Activated CD4-positive, CD25-positive, alpha-beta regulatory T cell treated with anti-CD3 and anti-CD28 coated beads, Interleukin-2, amount 50 U/mL, for 24 hours (primary cell): ENCODE measurements around the gene JAKMIP1.

Experiments used
- ATAC-seq, 2 donors: fragments of 150-1000 bp; cut with Tn5 transposase; one replicate each; pipeline ENCODE4 v1.10.0; 2021; ENCODE audit warnings: mild to moderate bottlenecking in 1 of 2, moderate library complexity in 1 of 2

The JAKMIP1 gene

GRCh38 chr4:6200011-6200921, at the start of gene JAKMIP1:
TSS of gene JAKMIP1 (minus strand) at chr4:6200549. CDS start at chr4:6112850, 87,699 bp downstream.
- peak; percentile 57 to 61 for ATAC-seq

- no peak for ATAC-seq
Measured at GRCh38 chr4:6248394-6248793, 48.0 kb upstream of the JAKMIP1 start.

- ATAC-seq: no peak
Measured at GRCh38 chr4:6246170-6246634, 45.9 kb upstream of the JAKMIP1 start.

- ATAC-seq: no peak
Measured at GRCh38 chr4:6245246-6246169, 45.2 kb upstream of the JAKMIP1 start.

- no peak for ATAC-seq
Measured at GRCh38 chr4:6242271-6243029, 42.1 kb upstream of the JAKMIP1 start.

- no peak for ATAC-seq
Measured at GRCh38 chr4:6241062-6241845, 40.9 kb upstream of the JAKMIP1 start.

GRCh38 chr4:6239968-6240367, 39.6 kb upstream of the JAKMIP1 start:
- ATAC-seq: no peak

- ATAC-seq: no peak
Measured at GRCh38 chr4:6239486-6239885, 39.1 kb upstream of the JAKMIP1 start.

- no peak for ATAC-seq
Measured at GRCh38 chr4:6236816-6237390, 36.6 kb upstream of the JAKMIP1 start.

- ATAC-seq: no peak
Measured at GRCh38 chr4:6235901-6236640, 35.7 kb upstream of the JAKMIP1 start.

GRCh38 chr4:6235012-6235411, 34.7 kb upstream of the JAKMIP1 start:
- ATAC-seq: no peak

GRCh38 chr4:6233929-6234328, 33.6 kb upstream of the JAKMIP1 start:
- no peak for ATAC-seq

- no peak for ATAC-seq
Measured at GRCh38 chr4:6232836-6233785, 32.8 kb upstream of the JAKMIP1 start.

- no peak for ATAC-seq
Measured at GRCh38 chr4:6231663-6232165, 31.4 kb upstream of the JAKMIP1 start.

GRCh38 chr4:6230827-6231662, 30.7 kb upstream of the JAKMIP1 start:
- no peak for ATAC-seq

- no peak for ATAC-seq
Measured at GRCh38 chr4:6230502-6230785, 30.1 kb upstream of the JAKMIP1 start.

GRCh38 chr4:6229671-6230501, 29.5 kb upstream of the JAKMIP1 start:
- no peak for ATAC-seq

GRCh38 chr4:6229095-6229494, 28.7 kb upstream of the JAKMIP1 start:
- no peak for ATAC-seq
